Activated naive CD4-positive, alpha-beta T cell treated with anti-CD3 and anti-CD28 coated beads, Interleukin-2, amount 50 U/mL, for 24 hours (primary cell): ENCODE measurements around the gene PCDH18.
"Not testable (repeated sequence)": the region's sequence is repeated elsewhere in the genome, so short reads cannot be mapped to it uniquely, and the experiment has no call there.

Experiments
- H3K27ac Mint-ChIP-seq: one replicate; pipeline ENCODE4 v1.8.0; 2021; ENCODE audit warnings: mild to moderate bottlenecking, mixed read lengths
- H3K27me3 Mint-ChIP-seq: one replicate; pipeline ENCODE4 v1.8.0; 2021; ENCODE audit warnings: mixed read lengths
- H3K36me3 Mint-ChIP-seq: one replicate; pipeline ENCODE4 v1.8.0; 2021; ENCODE audit warnings: mixed read lengths
- H3K4me1 Mint-ChIP-seq: one replicate; pipeline ENCODE4 v1.8.0; 2021; ENCODE audit warnings: mixed read lengths
- H3K4me3 Mint-ChIP-seq: one replicate; pipeline ENCODE4 v1.8.0; 2021; ENCODE audit warnings: mild to moderate bottlenecking, mixed read lengths
- H3K9me3 Mint-ChIP-seq: one replicate; pipeline ENCODE4 v1.8.0; 2021; ENCODE audit warnings: mixed read lengths

PCDH18 gene, protein sequence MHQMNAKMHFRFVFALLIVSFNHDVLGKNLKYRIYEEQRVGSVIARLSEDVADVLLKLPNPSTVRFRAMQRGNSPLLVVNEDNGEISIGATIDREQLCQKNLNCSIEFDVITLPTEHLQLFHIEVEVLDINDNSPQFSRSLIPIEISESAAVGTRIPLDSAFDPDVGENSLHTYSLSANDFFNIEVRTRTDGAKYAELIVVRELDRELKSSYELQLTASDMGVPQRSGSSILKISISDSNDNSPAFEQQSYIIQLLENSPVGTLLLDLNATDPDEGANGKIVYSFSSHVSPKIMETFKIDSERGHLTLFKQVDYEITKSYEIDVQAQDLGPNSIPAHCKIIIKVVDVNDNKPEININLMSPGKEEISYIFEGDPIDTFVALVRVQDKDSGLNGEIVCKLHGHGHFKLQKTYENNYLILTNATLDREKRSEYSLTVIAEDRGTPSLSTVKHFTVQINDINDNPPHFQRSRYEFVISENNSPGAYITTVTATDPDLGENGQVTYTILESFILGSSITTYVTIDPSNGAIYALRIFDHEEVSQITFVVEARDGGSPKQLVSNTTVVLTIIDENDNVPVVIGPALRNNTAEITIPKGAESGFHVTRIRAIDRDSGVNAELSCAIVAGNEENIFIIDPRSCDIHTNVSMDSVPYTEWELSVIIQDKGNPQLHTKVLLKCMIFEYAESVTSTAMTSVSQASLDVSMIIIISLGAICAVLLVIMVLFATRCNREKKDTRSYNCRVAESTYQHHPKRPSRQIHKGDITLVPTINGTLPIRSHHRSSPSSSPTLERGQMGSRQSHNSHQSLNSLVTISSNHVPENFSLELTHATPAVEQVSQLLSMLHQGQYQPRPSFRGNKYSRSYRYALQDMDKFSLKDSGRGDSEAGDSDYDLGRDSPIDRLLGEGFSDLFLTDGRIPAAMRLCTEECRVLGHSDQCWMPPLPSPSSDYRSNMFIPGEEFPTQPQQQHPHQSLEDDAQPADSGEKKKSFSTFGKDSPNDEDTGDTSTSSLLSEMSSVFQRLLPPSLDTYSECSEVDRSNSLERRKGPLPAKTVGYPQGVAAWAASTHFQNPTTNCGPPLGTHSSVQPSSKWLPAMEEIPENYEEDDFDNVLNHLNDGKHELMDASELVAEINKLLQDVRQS

DNA sequence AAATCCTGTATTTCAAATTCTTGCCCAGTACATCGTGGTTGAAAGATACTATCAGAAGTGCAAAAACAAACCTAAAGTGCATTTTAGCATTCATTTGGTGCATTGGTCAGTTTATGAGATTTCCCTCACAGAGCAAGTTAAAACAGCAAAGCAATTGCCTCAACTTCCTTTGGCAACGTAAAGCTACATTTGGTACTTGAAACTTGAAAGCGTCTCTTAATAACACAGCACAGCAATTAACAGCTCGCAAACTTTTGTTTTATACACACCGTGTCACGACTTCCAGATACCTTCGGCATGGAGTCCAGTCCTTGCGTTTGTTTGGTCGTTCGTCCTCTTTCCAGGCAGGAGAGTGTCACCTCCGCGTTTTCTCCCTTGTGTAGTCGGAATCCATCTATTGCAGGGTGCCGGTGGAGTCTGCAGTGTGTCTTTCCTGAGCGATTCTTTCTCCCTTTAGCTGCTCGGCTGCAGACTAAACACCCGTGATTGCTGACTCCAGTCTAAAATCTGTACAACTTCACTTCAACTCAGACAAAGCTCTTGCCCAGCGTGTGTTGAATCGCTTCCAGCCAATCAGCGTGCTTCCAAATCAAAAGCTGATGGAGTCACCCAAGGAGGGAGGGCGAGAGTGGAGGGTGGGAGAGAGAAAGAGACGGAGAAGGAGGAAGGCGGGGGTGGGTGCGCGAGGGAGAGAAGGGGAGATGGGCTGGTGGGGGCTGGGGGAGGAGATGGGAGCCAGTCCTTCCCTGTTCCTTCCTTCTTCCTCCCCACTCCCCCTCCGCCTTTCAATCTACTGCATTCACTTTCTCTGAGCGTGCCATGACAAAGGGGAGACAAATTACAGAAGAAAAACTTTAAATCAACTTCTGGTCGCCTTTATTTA, at the start of gene PCDH18:
Gene PCDH18 (minus strand): TSS at position 509 of the 883 bp plus-strand sequence. CDS start 406 bp downstream, at position 103.
- Mint-ChIP-seq H3K27ac (no peak within 1 kb of the TSS), H3K27me3 (peaks cover 2% of the 10 kb centered on the region), H3K9me3 (no peaks in the 10 kb centered on the region), H3K4me1 (peaks cover 7% of the 10 kb centered on the region), H3K4me3 (no peak within 1 kb of the TSS), H3K36me3 (no peaks in the 10 kb centered on the region)

DNA sequence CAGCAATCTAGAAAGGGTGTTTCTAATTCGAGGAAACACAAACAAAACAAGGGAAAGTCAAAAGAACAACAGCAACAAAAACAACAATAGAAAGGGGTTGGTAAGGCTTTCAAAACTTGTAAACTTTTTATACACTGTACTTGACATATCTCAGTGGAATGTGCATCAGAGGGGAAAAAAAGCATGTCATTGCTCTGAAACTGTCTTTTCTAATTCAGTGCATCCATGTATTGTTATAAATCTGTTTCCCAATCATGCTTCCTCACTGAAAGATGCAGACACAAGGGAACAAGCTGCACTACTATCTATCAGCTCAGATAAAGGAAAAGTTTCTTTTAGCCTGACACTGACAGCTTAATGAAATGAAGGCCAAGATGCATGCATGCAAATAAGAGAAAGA, 44.2 kb upstream of the PCDH18 start:
- Mint-ChIP-seq H3K36me3 (no peaks in the 10 kb centered on the region), H3K4me3 (no peak overlapping the region), H3K27ac (no peak overlapping the region), H3K4me1 (no peaks in the 10 kb centered on the region), H3K27me3 (no peaks in the 10 kb centered on the region), H3K9me3 (no peaks in the 10 kb centered on the region)

DNA sequence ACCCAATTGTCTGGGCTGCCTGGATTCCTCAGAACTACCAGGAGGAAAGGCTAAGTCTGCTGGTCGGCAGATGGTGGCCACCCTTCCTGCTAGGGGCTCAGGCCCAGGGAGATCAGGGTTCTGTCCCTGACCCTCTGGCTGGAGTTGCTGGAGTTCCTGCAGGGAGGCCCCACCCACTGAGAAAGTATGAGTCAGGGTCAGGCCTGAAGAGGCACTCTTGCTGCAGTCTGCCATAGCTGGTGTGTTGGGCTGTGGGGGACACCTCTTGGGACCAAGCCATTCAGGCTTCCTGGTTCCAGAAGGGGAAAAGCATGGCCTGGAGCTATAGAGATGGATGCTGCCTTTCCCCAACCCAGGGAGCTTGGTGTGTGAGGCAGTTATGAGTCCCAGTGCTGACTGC, 40.4 kb upstream of the PCDH18 start:
- Mint-ChIP-seq H3K27me3 (no peaks in the 10 kb centered on the region), H3K36me3 (no peaks in the 10 kb centered on the region), H3K4me1 (no peaks in the 10 kb centered on the region), H3K27ac (no peak overlapping the region), H3K4me3 (no peak overlapping the region), H3K9me3 (peaks cover 6% of the 10 kb centered on the region)

DNA sequence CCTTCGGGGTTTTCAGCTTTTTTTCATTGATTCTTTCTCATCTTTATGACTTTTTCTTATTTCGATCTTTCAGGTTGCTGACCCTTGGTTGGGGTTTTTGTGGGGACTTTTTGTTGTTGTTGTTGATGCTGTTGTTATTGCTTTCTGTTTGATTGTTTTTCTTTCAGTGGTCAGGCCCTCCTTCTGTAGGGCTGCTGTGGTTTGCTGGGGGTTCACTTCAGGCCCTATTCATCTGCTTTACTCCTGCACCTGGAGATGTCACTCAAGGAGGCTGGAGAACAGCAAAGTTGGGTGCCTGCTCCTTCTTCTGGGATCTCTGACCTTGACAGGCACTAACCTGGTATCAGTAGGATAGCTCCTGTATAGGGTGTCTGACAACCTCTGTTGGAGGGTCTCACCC, 39.9 kb upstream of the PCDH18 start:
- Mint-ChIP-seq H3K27ac (no peak overlapping the region), H3K9me3 (peaks cover 9% of the 10 kb centered on the region), H3K4me3 (no peak overlapping the region), H3K36me3 (no peaks in the 10 kb centered on the region), H3K4me1 (no peaks in the 10 kb centered on the region), H3K27me3 (no peaks in the 10 kb centered on the region)

DNA sequence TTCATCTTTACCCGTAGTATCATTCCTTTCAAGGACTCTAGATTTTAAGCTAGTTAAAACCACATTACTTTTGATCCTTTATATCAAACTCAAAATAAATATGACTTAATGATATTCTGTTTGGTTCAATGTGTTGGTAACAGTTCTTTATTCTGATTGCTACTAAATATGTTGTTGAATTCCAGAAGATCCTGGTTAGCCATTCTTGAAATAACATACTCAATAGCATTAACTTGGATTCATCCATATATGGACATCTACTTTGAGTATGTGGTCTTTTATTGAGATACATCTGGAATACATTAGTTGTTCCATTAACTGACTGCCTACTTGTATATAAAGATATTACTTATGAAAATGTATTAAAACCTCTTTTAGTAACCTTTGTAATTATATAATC, 27.5 kb upstream of the PCDH18 start:
- no peak overlapping the region for H3K27ac Mint-ChIP-seq
- H3K4me3 Mint-ChIP-seq: no peak overlapping the region
- no peaks in the 10 kb centered on the region for H3K27me3 Mint-ChIP-seq
- no peaks in the 10 kb centered on the region for H3K4me1 Mint-ChIP-seq
- H3K36me3 Mint-ChIP-seq: peaks cover 1% of the 10 kb centered on the region
- H3K9me3 Mint-ChIP-seq: peaks cover 4% of the 10 kb centered on the region

DNA sequence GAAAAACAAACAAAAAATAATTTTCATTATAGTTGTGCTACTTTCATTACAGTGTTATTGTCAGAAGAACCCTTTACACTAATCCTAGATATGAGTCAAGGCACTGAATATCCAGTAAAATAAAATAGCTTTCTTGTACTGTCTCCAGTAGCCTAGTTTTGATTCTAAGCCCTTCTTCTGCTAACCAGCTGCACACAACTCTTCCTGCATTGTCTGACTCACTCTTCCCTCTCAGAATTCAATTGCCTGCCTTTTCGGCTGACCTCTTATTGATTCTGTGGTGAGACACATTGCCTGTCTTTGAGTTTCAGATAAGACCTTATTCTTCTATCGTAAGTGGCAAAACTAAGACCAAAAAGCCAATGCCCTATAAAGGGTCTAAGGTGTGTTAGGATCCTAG, 26.7 kb upstream of the PCDH18 start:
- H3K4me1 Mint-ChIP-seq: no peaks in the 10 kb centered on the region
- H3K9me3 Mint-ChIP-seq: peaks cover 4% of the 10 kb centered on the region
- H3K4me3 Mint-ChIP-seq: no peak overlapping the region
- H3K27ac Mint-ChIP-seq: no peak overlapping the region
- peaks cover 1% of the 10 kb centered on the region for H3K36me3 Mint-ChIP-seq
- no peaks in the 10 kb centered on the region for H3K27me3 Mint-ChIP-seq

DNA sequence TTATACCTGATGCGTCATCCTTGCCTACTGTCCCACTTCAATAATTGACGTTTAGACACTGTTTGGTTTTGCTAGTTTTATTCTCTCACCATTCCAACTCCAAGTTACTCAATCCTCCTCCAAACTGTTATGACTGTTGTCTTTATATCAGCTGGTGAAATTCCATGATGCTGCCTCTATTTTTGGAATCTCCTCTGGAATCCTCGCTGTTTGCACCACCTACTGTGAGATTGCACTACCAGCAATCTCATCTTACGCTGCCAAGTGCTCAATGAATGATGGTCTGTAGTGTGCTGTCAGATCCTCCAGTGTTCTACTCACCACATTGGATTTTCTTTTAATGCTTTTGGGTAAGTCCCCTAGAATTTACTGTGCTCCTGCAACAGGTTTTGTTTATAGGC, 13.2 kb upstream of the PCDH18 start:
- Mint-ChIP-seq H3K36me3 (no peaks in the 10 kb centered on the region), H3K27ac (no peak overlapping the region), H3K27me3 (no peaks in the 10 kb centered on the region), H3K9me3 (no peaks in the 10 kb centered on the region), H3K4me1 (no peaks in the 10 kb centered on the region), H3K4me3 (no peak overlapping the region)

DNA sequence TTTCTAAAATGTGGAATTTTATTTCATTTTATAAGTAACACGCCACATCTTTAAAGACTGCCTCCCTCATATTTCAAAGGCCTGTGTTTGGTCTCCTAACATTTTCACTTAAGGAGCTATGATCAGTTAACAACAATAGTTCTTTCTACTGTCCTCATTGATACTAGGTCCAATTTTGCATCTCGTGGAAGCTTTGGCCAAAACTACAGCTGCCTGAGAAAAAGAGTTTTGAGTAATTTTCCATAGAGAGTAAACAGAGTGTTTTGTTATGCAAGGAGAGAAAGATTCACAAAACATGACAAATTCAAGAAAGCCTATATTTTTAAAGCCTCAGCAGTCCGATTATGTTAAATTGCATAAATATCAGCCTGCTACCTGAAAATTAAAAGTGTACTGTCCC, 11.4 kb upstream of the PCDH18 start:
- Mint-ChIP-seq H3K9me3 (no peaks in the 10 kb centered on the region), H3K27me3 (no peaks in the 10 kb centered on the region), H3K36me3 (no peaks in the 10 kb centered on the region), H3K27ac (no peak overlapping the region), H3K4me3 (no peak overlapping the region), H3K4me1 (no peaks in the 10 kb centered on the region)

DNA sequence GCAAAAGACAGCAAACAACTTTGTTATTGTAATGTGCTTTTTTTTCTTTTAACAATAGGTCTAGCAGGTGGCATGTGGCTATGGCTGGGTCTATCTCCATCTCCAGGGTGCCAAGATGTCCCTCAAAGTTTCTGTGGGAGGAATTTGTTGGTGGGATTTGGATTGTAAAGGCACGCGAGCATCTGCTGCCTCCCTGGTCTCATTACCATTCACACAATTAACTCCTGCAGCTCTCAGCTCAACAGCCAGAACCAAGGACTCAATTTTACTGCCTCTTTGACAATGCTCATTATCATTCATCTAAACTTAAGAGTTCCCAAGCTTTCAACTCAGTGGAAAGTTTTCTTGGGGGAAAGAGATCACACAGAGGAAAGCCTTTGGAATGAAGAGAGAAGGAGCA, 10.9 kb upstream of the PCDH18 start:
- Mint-ChIP-seq H3K27me3 (no peaks in the 10 kb centered on the region), H3K36me3 (no peaks in the 10 kb centered on the region), H3K4me1 (no peaks in the 10 kb centered on the region), H3K27ac (no peak overlapping the region), H3K9me3 (no peaks in the 10 kb centered on the region), H3K4me3 (no peak overlapping the region)

DNA sequence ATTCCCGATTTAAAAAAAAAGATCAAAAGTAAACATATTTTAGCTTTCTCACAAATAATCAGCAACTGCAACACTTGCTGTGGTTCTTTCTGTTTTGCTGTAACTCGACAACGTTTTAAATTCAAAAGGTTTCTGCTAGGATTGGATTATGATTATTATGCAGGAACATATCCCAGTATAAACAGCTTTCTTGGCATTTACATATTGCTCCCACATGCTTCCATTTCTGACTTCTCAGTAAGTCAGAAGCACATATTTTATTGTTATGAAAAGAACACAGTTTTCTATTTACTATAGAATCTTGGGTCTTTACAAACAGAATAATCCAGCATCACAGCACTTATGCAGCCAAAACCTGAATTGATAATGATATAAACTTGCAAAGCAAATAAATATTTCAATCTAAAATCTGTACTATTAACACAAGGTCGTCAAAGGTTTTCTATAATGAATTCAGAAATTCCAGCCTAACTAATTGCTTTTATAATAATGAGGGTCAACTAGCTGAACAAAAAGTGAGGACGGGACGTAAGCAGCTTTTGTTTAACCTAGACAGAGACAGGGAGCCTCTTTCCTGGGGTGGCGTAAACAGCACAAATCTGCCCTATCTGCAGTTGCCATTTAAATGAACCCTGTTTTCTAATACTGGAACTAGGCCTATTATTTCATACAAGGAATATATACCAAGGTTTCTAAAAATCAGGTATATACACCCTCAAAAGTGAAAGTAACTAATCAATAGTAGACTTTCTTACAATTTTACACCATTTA, 9.8 kb upstream of the PCDH18 start:
- H3K9me3 Mint-ChIP-seq: no peaks in the 10 kb centered on the region
- H3K36me3 Mint-ChIP-seq: no peaks in the 10 kb centered on the region

DNA sequence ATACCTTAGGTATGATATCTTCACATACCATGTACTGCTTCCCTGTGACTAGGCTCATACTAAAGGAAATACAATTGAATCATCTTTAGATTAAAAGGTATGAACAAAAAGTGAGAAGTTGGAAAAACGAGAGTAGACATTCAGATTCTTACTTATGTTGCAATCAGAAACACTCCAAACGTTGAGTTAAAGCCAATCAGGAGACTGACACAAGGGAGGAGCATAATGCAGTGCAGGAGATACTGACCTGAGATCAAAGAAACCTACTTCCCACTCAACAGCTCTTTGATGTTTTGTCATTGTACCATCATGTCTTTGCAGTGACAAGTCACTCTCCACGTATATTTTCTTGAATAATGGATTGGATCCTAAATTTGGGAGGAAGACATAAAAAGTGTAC, 8.9 kb upstream of the PCDH18 start:
- H3K27ac Mint-ChIP-seq: no peak overlapping the region
- no peaks in the 10 kb centered on the region for H3K27me3 Mint-ChIP-seq
- H3K4me3 Mint-ChIP-seq: no peak overlapping the region
- no peaks in the 10 kb centered on the region for H3K36me3 Mint-ChIP-seq
- H3K4me1 Mint-ChIP-seq: no peaks in the 10 kb centered on the region
- no peaks in the 10 kb centered on the region for H3K9me3 Mint-ChIP-seq

More for the DNA sequence above, 9.8 kb upstream of the PCDH18 start:
- Mint-ChIP-seq H3K27ac (no peak overlapping the region), H3K4me3 (no peak overlapping the region), H3K4me1 (no peaks in the 10 kb centered on the region), H3K27me3 (no peaks in the 10 kb centered on the region)

DNA sequence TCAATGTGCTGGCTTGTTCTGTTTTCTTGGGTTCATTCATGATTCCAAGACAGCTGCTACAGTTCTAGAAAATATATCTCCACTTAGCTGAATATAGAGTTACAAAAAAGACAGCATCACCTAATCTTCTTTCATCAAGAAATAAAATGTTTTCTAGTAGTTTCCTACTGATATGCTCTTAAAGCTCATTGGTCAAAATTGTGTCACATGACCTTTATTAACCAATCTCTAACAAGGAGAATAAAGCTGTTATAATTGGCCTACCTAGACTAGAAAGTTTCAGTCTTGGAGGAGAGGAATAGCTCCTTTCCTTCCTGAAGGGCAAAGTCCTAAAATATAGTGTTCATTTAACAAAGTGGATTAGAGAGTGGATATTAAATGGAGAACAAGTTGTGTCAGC, 8.1 kb upstream of the PCDH18 start:
- Mint-ChIP-seq H3K4me3 (no peak overlapping the region), H3K9me3 (no peaks in the 10 kb centered on the region), H3K4me1 (no peaks in the 10 kb centered on the region), H3K36me3 (no peaks in the 10 kb centered on the region), H3K27me3 (no peaks in the 10 kb centered on the region), H3K27ac (no peak overlapping the region)

DNA sequence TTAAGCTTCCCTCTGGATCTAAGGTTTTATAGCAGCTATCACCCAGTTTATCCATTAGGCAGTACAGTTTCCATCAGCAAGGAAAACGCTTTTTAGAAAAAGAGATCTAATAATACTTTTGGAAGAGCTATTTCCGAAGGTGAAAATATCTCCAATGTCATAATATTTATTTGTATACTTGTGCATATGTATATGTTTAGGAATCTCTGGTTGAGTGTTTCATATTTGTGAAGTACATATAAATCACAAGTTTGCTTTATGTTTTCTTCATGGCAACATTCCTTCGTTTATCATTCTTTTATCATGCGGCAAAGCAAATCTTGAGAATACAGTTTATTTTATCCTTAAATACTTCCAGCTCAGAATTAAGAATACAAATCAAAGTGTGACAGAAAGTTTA, 6.2 kb upstream of the PCDH18 start:
- H3K4me1 Mint-ChIP-seq: peaks cover 6% of the 10 kb centered on the region
- no peaks in the 10 kb centered on the region for H3K36me3 Mint-ChIP-seq
- H3K9me3 Mint-ChIP-seq: no peaks in the 10 kb centered on the region
- H3K27ac Mint-ChIP-seq: no peak overlapping the region
- no peak overlapping the region for H3K4me3 Mint-ChIP-seq
- H3K27me3 Mint-ChIP-seq: peaks cover 2% of the 10 kb centered on the region

DNA sequence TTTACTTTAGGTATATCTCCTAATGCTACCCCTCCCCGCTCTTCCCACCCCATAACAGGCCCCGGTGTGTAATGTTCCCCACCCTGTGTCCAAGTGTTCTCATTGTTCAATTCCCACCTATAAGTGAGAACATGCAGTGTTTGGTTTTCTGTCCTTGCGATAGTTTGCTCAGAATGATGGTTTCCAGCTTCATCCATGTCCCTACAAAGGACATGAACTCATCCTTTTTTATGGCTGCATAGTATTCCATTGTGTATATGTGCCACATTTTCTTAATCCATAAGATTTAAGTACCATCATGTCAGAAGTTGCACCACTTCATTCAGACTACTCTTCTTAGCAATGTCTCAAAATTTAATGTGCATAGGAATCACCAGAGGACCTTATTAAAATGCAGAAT, 5.5 kb upstream of the PCDH18 start:
- H3K4me1 Mint-ChIP-seq, H3K27me3 Mint-ChIP-seq, H3K27ac Mint-ChIP-seq, H3K36me3 Mint-ChIP-seq, H3K9me3 Mint-ChIP-seq, H3K4me3 Mint-ChIP-seq: not testable (repeated sequence)
